Measurements from ENCODE around the gene GATAD2A. TPM values are rescaled to one million over a fixed set of nuclear protein-coding genes. Genes with fewer than 3 reads are reported as not detected.

GATAD2A gene
- total and polyA plus RNA-seq, 7 donors = 18.5 to 65.9 (median 43.4) TPM

DNA sequence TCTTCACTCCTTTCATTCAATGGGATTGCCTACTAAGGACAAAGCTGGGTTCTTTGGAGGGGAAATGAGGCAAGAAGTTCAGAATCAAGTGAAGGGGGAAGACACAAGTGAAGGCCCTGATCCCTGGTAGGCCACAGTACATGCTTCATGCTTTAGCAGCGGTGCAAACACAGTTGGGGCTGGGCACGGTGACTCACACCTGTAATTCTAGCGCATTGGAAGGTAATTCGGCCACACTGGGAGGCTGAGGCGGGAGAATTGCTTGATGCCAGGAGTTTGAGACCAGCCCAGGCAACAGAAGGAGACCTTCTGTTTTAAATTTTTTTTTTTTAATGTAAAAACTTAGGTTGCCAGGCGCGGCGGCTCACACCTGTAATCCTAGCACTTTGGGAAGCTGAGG, 23.4 kb upstream of the GATAD2A start:
- 95 to 97% (median 97%) methylated on average over 8 of the region's 8 CpGs for WGBS, 3 donors
- ATAC-seq (no peak), DNase-seq (no peak)
- H3K9me3 ChIP-seq = no peaks in the 10 kb centered on the region
- no peak for TF ChIP-seq CTCF (IDR thresholded peaks at IDR 0.05)
- no peaks in the 10 kb centered on the region for H3K27me3 ChIP-seq (ENCODE audit: insufficient read depth in 3 of 3, low read length in 2 of 3)
- peaks cover 24% of the 10 kb centered on the region for H3K4me1 ChIP-seq
- H3K27ac ChIP-seq = no peak overlapping the region
- no peaks in the 10 kb centered on the region for H3K36me3 ChIP-seq (ENCODE audit: insufficient read depth in 1 of 2, low read depth in 1 of 2)
- no peak overlapping the region for H3K4me3 ChIP-seq
- intact Hi-C loops (cut with DNase I) = loop anchor here in 1 of 2 donors (5.0 kb wide), 1 partner anchor 105 kb away; no protein-coding TSS in a partner anchor

GRCh38 chr19:19384486-19384885, 21.0 kb upstream of the GATAD2A start:
- Histone ChIP-seq H3K4me3 (peak overlapping the region; percentile 92), H3K27me3 (ENCODE audit: insufficient read depth in 3 of 3, low read length in 2 of 3) (no peaks in the 10 kb centered on the region), H3K27ac (peak overlapping the region; percentile 86), H3K9me3 (no peaks in the 10 kb centered on the region), H3K4me1 (peaks cover 30% of the 10 kb centered on the region), H3K36me3 (ENCODE audit: insufficient read depth in 1 of 2, low read depth in 1 of 2) (no peaks in the 10 kb centered on the region)
- no peak for TF ChIP-seq CTCF (IDR thresholded peaks at IDR 0.05)
- 66 to 77% (median 74%) methylated on average over 13 of the region's 13 CpGs for WGBS, 3 donors
- DNase-seq (no peak), ATAC-seq (no peak)
- intact Hi-C loops (cut with DNase I) = loop anchor here in 1 of 2 donors (5.0 kb wide), 1 partner anchor 103 kb away; no protein-coding TSS in a partner anchor

GRCh38 chr19:19385131-19385895, 20.2 kb upstream of the GATAD2A start:
- Histone ChIP-seq H3K36me3 (ENCODE audit: insufficient read depth in 1 of 2, low read depth in 1 of 2) (no peaks in the 10 kb centered on the region), H3K4me1 (peaks cover 39% of the 10 kb centered on the region), H3K27me3 (ENCODE audit: insufficient read depth in 3 of 3, low read length in 2 of 3) (no peaks in the 10 kb centered on the region), H3K9me3 (no peaks in the 10 kb centered on the region), H3K27ac (peak overlapping the region; percentile 86), H3K4me3 (peak overlapping the region; percentile 92)
- TF ChIP-seq CTCF (IDR thresholded peaks at IDR 0.05) = peak; percentile 27
- DNase-seq (peak; percentile 100), ATAC-seq (peak; percentile 95 to 98 (median 96))
- intact Hi-C loops (cut with DNase I) = no loop called here
- 0 to 1% (median 0%) methylated on average over 63 to 75 of the region's 75 CpGs for WGBS, 3 donors

GRCh38 chr19:19385896-19386869, 19.3 kb upstream of the GATAD2A start:
- TF ChIP-seq CTCF (IDR thresholded peaks at IDR 0.05) = no peak
- intact Hi-C loops (cut with DNase I) = no loop called here
- WGBS, 3 donors = 2 to 4% (median 3%) methylated on average over 42 to 75 of the region's 75 CpGs
- H3K27me3 ChIP-seq (ENCODE audit: insufficient read depth in 3 of 3, low read length in 2 of 3) = no peaks in the 10 kb centered on the region
- peak overlapping the region; percentile 86 for H3K27ac ChIP-seq
- peaks cover 43% of the 10 kb centered on the region for H3K4me1 ChIP-seq
- no peaks in the 10 kb centered on the region for H3K36me3 ChIP-seq (ENCODE audit: insufficient read depth in 1 of 2, low read depth in 1 of 2)
- ATAC-seq = no peak
- no peaks in the 10 kb centered on the region for H3K9me3 ChIP-seq
- H3K4me3 ChIP-seq = peak overlapping the region; percentile 92
- no peak for DNase-seq

Measured in psoas muscle (tissue), 8 donors.